Activated T-cell treated with anti-CD3 and anti-CD28 coated beads for 24 hours (primary cell): ENCODE results near the gene MCAM.

Experiments used
- DNase-seq: peaks from one replicate; pipeline ENCODE4 v3.0.0-alpha.2; 2020; ENCODE audit warnings: low read depth

The MCAM gene

GRCh38 chr11:119306373-119306890 is 10.5 kb downstream of the MCAM start:
- no peak for DNase-seq

- no peak for DNase-seq
Measured at GRCh38 chr11:119305556-119306372, 11.2 kb downstream of the MCAM start.

GRCh38 chr11:119303227-119303718 is 13.7 kb downstream of the MCAM start:
- DNase-seq = no peak

- no peak for DNase-seq
Measured at GRCh38 chr11:119300198-119300964, 16.5 kb downstream of the MCAM start.

- no peak for DNase-seq
Measured at GRCh38 chr11:119299416-119299815, 17.5 kb downstream of the MCAM start.

GRCh38 chr11:119298726-119299125 is 18.2 kb downstream of the MCAM start:
- DNase-seq = no peak

GRCh38 chr11:119297938-119298337 is 19.0 kb downstream of the MCAM start:
- DNase-seq = no peak

- no peak for DNase-seq
Measured at GRCh38 chr11:119295178-119295577, 21.8 kb downstream of the MCAM start.

- no peak for DNase-seq
Measured at GRCh38 chr11:119293461-119293860, 23.5 kb downstream of the MCAM start.

GRCh38 chr11:119290894-119291497 is 25.9 kb downstream of the MCAM start:
- DNase-seq = no peak

GRCh38 chr11:119288219-119288618 is 28.7 kb downstream of the MCAM start:
- DNase-seq = no peak

- no peak for DNase-seq
Measured at GRCh38 chr11:119285431-119285830, 31.5 kb downstream of the MCAM start.

- peak; percentile 7 for DNase-seq
Measured at GRCh38 chr11:119284344-119285157, 32.4 kb downstream of the MCAM start.

- DNase-seq = no peak
Measured at GRCh38 chr11:119282495-119282894, 34.4 kb downstream of the MCAM start.

- no peak for DNase-seq
Measured at GRCh38 chr11:119277660-119278059, 39.3 kb downstream of the MCAM start.

GRCh38 chr11:119273721-119274120 is 43.2 kb downstream of the MCAM start:
- no peak for DNase-seq

GRCh38 chr11:119267645-119268044 is 49.3 kb downstream of the MCAM start:
- DNase-seq = no peak

- no peak for DNase-seq
Measured at GRCh38 chr11:119266517-119267255, 50.2 kb downstream of the MCAM start.

GRCh38 chr11:119266063-119266462 is 50.9 kb downstream of the MCAM start:
- no peak for DNase-seq

- DNase-seq = no peak
Measured at GRCh38 chr11:119263352-119263940, 53.5 kb downstream of the MCAM start.
